ENCODE results near the gene TAP1.
"Not testable (repeated sequence)": the region's sequence is repeated elsewhere in the genome, so short reads cannot be mapped to it uniquely, and the experiment has no call there.

The TAP1 gene

DNA sequence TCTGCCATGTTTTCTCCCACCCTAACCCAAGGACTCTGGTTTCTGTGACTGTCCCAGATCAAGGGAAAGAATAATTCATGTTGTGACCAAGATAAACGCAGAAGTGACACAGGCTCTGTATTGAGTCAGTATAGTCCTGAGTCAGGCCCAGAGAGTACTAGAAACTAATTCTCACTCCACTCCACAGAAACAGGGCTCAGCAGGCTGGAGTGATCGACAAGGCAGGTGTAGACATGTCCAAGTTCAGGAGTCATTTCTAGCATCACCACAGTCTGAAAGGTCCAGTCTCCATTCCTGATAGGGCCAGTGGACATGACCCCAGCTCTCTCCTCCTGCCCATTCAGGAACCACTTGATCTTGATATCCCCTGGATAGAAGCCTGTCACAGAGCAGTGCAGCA, 39.4 kb downstream of the TAP1 start:
- in situ Hi-C loops (cut with MboI; ENCODE audit: low sequenced_read_pairs) = no loop called here

- in situ Hi-C loops (cut with MboI; ENCODE audit: low sequenced_read_pairs) = no loop called here
These were observed 44.3 kb downstream of the TAP1 start for GRCh38 chr6:32809171-32809570.

- in situ Hi-C loops (cut with MboI; ENCODE audit: low sequenced_read_pairs) = no loop called here
These were observed 46.4 kb downstream of the TAP1 start for GRCh38 chr6:32807020-32807580.

DNA sequence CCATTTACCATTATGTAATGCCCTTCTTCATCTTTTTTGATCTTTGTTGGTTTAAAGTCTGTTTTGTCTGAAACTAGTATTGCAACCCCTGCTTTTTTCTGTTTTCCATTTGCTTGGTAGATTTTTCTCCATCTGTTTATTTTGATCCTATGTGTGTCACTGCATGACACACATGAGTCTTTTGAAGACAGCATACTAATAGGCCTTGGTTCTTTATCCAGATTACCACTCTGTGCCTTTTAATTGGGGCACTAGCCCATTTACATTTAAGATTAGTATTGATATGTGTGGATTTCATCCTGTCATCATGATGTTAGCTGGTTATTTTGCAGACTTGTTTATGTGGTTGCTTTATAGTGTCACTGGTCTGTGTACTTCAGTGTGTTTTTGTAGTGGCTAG, 48.1 kb downstream of the TAP1 start:
- in situ Hi-C loops (cut with MboI; ENCODE audit: low sequenced_read_pairs) = not testable (repeated sequence)

- in situ Hi-C loops (cut with MboI; ENCODE audit: low sequenced_read_pairs) = no loop called here
These were observed 50.1 kb downstream of the TAP1 start for GRCh38 chr6:32803416-32803815.

DNA sequence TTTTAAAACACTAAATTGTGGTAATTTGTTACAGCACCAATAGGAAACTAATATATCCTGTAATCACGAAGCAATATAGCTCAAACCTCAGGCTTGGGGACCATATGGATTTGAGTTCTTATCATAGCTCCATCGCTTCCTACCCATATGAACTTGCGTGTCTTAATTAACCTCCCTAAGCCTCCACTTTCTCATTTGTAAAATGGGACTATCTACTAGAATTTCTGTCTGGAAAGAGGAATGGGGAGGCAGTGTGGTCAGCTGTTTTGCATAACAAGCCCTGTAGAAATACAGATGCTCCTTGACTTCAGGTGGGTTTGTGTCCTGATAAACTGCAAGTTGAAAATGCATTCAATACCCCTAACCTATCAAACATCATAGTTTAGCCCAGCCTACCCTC, 53.8 kb downstream of the TAP1 start:
- in situ Hi-C loops (cut with MboI; ENCODE audit: low sequenced_read_pairs) = loop anchor here (10.0 kb wide), 1 partner anchor 375 kb away; no protein-coding TSS in a partner anchor

DNA sequence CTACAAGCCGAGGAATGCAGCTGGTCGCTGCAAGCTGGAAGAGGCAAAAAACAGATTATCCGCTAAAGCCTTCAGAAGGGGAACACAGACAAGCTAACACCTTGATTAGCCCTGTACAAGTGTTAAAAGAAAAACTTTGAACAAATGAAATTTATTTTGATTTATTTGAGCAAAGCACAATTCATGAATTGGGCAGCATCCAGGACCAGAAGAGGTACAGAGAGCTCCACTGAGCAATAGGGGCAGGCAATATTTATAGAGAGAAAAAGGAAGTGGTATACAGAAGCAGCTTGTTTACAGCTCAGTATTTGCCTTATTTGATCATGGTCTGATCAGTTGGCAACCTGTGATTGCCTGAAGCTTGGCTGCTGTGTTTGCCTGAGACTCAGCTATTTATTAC, 54.3 kb downstream of the TAP1 start:
- in situ Hi-C loops (cut with MboI; ENCODE audit: low sequenced_read_pairs) = loop anchor here (10.0 kb wide), 1 partner anchor 374 kb away; no protein-coding TSS in a partner anchor

DNA sequence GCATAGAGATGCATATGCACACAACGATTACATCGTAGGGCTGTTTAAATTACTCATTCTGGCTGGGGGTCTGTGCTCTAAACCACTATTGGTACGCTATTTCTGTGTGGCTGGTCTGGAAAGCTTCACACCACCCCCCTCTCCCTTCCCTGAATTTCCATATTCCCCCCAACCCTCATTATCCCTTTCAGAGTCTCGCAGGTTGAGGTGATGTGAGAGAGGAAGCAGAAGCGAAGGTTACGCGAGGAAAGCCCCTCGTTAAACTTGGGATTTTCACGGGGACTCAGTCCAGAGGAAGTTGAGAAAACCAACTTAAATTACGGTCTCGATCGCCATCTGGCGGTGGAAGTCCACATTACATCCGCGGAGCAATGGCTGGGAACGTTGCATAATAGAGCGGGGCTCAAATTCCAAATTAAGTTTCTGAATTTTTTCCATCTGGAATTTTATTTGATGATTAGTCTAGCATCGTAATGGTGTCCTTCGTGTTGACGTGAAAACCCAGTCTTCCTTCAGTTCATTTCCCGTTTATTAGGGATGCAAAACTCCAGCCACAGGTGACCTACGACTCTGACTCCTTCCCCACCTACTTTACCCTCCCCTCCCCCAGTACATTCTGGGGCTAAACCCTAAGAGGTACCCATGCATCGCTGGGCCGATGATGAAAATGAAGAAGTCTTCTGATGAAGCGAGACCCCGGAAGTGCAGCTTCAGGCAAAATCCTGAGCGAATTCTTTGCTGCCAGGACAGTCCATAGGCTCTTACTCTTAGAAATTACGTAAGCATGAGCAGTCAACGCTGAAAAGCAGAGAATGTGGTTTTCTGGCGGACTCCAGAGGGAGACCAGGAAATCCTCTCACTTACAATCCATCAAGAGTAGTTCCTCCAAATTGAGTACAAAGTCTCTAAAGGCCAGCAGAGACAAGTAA, 56.4 kb downstream of the TAP1 start:
- in situ Hi-C loops (cut with MboI; ENCODE audit: low sequenced_read_pairs) = loop anchor here (10.0 kb wide), 1 partner anchor 372 kb away; no protein-coding TSS in a partner anchor

All from HL-60/S4 treated with retinoic acid at 250 ng/mL for 4 days and 3 days (cell line).